Stimulated activated CD8-positive, alpha-beta memory T cell treated with anti-CD3 and anti-CD28 coated beads, Interleukin-15, amount 100 ng/mL, for 24 hours (primary cell): ENCODE data around the gene CHRNA5.

Source experiments
- DNase-seq: peaks from one replicate; pipeline ENCODE4 v3.0.0-alpha.2; 2020; ENCODE audit warnings: low read depth

CHRNA5 gene

DNA sequence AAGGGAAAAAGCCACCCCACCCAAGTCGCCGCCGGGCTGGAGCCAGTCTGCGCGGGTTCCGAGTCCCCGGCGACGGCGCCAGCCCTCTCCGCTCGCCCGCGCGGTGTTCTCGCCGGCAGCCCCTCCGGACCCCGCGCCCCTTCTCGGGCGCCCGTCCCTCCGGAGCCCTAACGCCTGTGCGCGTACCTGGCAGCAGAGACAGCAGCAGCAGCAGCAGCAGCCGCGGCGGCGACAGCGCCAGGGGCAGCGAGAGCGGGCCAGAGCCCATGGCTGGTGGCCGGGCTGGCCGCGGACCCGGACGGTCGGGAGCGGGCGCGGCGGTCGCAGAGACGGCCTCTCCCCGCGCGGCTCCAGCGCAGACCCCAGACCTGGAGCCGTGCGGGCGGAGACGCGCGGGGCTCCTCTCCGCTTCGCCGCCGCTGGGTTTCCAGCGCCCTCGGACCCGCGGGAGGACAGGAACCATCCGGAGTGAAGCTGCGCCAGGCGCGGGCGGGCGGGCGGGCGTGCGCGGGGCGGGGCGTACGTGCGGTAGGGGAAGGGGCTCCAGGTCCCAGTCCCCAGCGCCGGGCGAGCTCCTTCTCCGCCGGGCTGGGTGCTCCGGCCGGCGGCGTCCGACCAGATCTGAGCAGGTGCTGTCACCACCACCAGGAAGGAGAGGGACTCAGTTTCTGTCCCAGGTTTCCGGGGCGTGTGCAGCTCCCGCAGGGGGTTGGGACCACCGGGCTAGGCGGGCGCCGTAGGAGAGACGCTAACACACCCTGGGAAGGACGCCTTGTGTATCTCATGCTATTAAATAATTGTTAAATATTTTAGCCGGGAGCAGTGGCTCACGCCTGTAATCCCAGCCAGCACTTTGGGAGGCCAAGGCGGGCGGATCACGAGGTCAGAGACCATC lies 55.5 kb downstream of the CHRNA5 start, which contains the start of gene CHRNA3:
TSS of gene CHRNA3 (minus strand) at position 470 of the 895 bp plus-strand sequence. CDS start at position 268, 202 bp downstream.
- DNase-seq, result no peak

- DNase-seq, result no peak
Measured at GRCh38 chr15:78621810-78622402, 56.6 kb downstream of the CHRNA5 start.

DNA sequence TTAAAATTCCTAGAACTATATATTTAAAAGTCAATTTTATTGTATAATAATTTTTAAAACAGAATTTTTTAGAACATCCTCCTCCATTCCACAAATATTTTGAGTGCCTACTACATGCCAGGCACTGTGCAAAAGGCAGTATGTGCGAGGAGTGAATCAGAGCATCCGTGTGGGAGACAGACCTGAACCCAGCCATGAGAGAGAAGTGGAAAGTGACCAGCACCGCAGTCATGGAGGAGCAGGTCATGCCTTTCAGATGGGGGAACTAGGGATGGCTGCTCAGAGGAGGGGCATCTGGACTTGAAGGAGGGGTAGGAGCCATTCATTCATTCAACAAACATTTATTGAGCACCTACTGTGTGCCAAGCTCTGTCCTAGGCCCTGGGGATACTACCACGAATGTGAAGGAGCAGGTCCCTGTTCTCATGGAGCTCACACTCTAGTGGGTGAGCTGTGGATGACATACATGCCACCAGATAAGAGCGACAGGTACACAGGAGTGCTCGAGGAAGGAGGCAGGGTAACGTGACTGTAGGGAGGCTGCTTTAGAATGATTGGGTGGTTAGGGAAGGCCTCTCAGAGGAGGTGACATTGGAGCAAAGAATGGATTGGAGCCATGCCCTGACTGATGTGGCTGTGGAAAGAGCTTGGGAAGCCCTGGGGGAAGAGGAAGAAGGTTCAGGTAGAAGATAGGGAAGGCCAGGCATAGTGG lies 58.6 kb downstream of the CHRNA5 start:
- no peak for DNase-seq

GRCh38 chr15:78624651-78625590 lies 59.6 kb downstream of the CHRNA5 start:
- DNase-seq, result no peak

- DNase-seq, result no peak
Measured at GRCh38 chr15:78625606-78626280, 60.4 kb downstream of the CHRNA5 start.

- no peak for DNase-seq
Measured at GRCh38 chr15:78626381-78626995, 61.2 kb downstream of the CHRNA5 start.

DNA sequence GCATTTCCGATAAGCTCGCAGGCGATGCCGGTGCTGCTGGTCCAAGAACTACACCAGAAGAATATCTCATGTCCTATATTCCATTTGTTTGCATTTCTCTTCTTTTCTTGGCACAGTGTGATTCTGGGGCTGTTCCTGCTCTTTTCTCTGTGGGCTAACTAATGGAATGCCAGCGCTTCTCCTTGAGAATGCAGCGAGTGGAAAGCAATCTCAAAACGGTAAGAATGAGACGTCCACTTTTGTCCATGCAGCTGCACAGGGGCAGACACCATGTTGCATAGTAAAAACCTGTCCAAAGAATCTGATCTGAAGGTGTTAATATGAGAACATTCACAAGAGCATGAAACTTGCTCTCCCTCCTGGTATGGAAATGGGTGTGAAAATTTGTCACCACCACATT lies 62.0 kb downstream of the CHRNA5 start:
- no peak for DNase-seq

GRCh38 chr15:78628227-78628626 lies 62.9 kb downstream of the CHRNA5 start:
- no peak for DNase-seq

DNA sequence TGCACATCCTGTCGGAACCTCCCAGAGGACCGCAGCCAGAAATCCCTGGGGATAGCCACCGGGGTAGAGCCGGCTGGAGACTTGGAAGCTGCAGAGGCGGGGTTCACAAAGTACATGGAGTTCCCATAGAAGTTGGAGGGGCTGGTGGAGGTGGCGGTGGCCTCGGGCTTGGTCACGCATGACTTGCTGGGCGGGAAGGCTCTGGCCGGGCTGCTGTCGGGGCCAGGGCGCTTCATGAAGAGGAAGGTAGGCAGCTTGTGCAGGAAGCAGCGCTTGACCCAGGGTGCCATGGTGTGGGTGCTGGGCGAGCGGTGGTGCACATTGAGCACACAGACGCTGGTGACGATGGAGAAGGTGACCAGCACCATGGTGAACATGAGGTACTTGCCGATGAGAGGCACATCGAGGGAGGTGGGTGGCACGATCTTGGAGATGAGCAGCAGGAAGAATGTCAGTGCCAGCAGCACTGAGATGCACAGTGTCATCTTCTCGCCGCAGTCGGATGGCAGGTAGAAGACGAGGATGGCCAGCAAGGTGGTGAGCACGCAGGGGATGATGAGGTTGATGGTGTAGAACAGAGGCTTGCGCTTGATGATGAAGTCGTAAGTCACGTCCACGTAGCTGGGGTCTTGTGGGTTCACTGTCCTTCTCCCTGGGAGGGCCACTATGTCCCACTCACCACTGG lies 63.9 kb downstream of the CHRNA5 start:
- DNase-seq, result no peak

DNA sequence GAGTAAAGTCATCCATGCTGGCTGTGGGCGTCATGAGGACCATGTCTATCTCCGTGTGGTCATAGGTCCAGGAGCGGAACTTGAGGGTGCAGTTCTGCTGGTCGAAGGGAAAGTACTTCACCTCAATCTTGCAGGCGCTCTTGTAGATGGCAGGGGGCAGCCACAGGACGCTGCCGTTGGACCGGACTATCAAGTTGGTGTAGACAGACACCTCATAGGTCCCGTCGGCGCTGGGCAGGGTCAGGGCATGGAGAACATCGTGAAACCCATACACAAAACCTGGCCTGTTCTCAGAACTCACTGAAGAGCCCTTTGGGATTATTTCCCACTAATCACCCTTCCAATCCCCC lies 64.4 kb downstream of the CHRNA5 start:
- DNase-seq, result no peak

DNA sequence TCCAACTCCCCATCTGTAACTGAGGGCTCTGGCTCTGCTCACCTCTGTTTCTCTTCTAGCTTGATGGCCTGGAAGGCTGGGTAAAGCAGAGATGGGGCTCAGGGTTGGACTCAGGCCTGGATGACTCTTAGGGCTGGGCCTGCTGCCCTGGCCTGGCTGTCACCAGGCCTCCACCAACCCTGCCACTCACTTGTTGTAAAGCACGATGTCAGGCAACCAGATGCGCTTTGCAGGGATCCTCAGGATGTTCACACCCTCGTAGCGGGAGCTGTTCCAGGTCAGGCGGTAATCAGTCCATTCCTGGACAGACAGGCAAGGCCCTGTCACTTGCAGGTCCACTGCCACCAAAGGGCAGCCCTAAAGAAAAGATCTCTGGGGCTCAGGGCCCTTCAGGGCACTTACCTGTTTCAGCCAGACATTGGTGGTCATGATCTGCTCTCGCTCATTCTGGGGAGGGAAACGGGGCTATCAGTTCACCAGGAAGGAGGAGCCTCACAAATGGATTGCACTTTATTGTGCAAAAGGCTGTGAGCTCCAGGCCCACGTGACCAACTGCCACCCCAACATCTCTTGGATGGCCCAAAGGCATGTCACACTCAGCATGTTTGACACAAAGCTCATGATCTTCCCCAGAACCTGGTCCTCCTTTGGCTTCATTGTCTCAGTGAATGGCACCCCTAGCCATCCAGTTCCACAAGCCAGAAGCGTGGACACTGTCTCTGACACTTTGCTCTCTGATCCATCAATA lies 65.7 kb downstream of the CHRNA5 start:
- no peak for DNase-seq

- no peak for DNase-seq
Measured at GRCh38 chr15:78633348-78633747, 68.0 kb downstream of the CHRNA5 start.

GRCh38 chr15:78634210-78635145 lies 69.2 kb downstream of the CHRNA5 start:
- no peak for DNase-seq

DNA sequence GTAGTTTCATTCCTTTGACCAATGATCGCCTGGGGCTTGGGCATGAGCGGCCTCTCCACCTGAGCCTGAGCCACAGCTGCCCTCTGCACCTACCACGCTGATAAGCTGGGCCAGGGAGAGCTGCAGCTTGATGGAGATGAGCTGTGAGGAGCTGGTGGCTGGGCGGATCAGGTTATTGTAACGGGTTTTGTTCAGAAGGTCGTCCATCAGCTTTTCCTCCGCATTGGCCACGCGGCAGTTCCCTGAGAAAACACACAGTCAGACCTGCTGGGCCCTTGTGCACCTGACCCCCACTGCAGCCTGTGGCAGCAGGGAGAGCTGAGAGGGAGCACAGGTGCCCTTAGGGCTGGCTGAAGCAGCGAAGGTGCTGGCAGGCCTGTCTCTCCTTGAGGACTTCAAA lies 70.0 kb downstream of the CHRNA5 start:
- no peak for DNase-seq

DNA sequence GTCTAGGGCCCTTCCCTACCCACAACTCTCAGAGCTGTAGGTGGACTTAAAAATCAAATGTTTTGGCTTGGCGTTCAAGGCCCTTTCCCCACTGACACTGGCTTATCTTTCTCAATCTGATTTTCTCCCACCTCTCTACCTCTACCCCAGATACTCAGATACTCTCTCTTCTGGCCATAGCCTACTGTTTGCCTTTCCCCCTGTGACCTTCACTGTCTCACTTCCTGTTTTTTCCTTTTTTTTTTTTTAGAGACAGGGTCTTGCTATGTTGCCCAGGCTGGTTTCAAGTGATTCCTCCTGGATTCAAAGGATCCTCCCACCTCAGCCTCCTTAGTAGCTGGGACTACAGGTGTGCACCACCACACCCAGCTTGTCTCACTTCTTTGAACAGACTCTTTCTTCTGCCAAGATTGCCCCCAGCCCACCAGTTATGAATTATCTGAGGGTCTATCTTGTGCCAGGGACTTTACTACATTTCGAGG lies 71.1 kb downstream of the CHRNA5 start:
- DNase-seq, result no peak

- no peak for DNase-seq
Measured at GRCh38 chr15:78637776-78638435, 72.6 kb downstream of the CHRNA5 start.

GRCh38 chr15:78638658-78639314 lies 73.5 kb downstream of the CHRNA5 start:
- DNase-seq, result no peak
